ENCODE measurements around the gene PDE4DIP.
"Not testable (repeated sequence)": the region's sequence is repeated elsewhere in the genome, so short reads cannot be mapped to it uniquely, and the experiment has no call there.

- TF ChIP-seq MYC (IDR thresholded peaks at IDR 0.05; ENCODE audit: low read depth, low read length); POLR2A (IDR thresholded peaks at IDR 0.05; ENCODE audit: low read depth, low read length); CTCF (IDR thresholded peaks at IDR 0.05; ENCODE audit: extremely low read depth in 1 of 2, insufficient read depth in 1 of 2, low read depth in 1 of 2, low read length in 2 of 2); POLR2AphosphoS5 (IDR thresholded peaks at IDR 0.05; ENCODE audit: insufficient read depth, low read depth, low read length); MAX (IDR thresholded peaks at IDR 0.05; ENCODE audit: insufficient read depth, insufficient read length); JUN (IDR thresholded peaks at IDR 0.05; ENCODE audit: borderline replicate concordance, insufficient read depth, insufficient read length, low read depth); EZH2 (IDR thresholded peaks at IDR 0.05; ENCODE audit: borderline replicate concordance, low read depth, low read length, severe bottlenecking): not testable (repeated sequence)
These were observed 198.8 kb downstream of the PDE4DIP start for GRCh38 chr1:149043056-149043455.

Measured in endothelial cell of umbilical vein (primary cell).